Endometrial microvascular endothelial cells (primary cell): ENCODE results near the gene LRRC74B. TPM values are rescaled to one million over a fixed set of nuclear protein-coding genes. Genes with fewer than 3 reads are reported as not detected.
"Not testable (repeated sequence)": the region's sequence is repeated elsewhere in the genome, so short reads cannot be mapped to it uniquely, and the experiment has no call there.

Experiments
- in situ Hi-C: cut with HindIII; loops from 2 replicates; pipeline ENCODE4 v1.10.0; 2017; ENCODE audit warnings: low sequenced_read_pairs, low pct_unique_long_range_greater_than_20kb; ENCODE audit errors: inconsistent ontology term
- total RNA-seq: library from RNA; depleted of rRNA; stranded (reverse); fragments of >200 nt; gene quantifications from one replicate; pipeline ENCODE4 v1.2.3, GENCODE V29; 2015; ENCODE audit errors: inconsistent ontology term

LRRC74B gene
- total RNA-seq, 1 donor from 2014 or later: not detected

GRCh38 chr22:21048448-21048847 lies 2.7 kb downstream of the LRRC74B start:
- in situ Hi-C loops: not testable (repeated sequence)

GRCh38 chr22:21048965-21049364 lies 3.2 kb downstream of the LRRC74B start:
- in situ Hi-C loops: not testable (repeated sequence)

- in situ Hi-C loops: no loop called here
Measured at GRCh38 chr22:21051145-21051830, 5.5 kb downstream of the LRRC74B start.

- in situ Hi-C loops: no loop called here
Measured at GRCh38 chr22:21051831-21052400, 6.2 kb downstream of the LRRC74B start.

- in situ Hi-C loops: no loop called here
Measured at GRCh38 chr22:21052715-21053459, 7.1 kb downstream of the LRRC74B start.

- in situ Hi-C loops: no loop called here
Measured at GRCh38 chr22:21054046-21054713, 8.4 kb downstream of the LRRC74B start.

- in situ Hi-C loops: no loop called here
Measured at GRCh38 chr22:21054714-21055563, 9.2 kb downstream of the LRRC74B start.

GRCh38 chr22:21055564-21055834 lies 9.8 kb downstream of the LRRC74B start:
- in situ Hi-C loops: no loop called here

GRCh38 chr22:21055880-21056319 lies 10.2 kb downstream of the LRRC74B start:
- in situ Hi-C loops: no loop called here

- in situ Hi-C loops: not testable (repeated sequence)
Measured at GRCh38 chr22:21060363-21060762, 14.6 kb downstream of the LRRC74B start.

- in situ Hi-C loops: not testable (repeated sequence)
Measured at GRCh38 chr22:21061660-21062321, 16.0 kb downstream of the LRRC74B start.

GRCh38 chr22:21064425-21064824 lies 18.7 kb downstream of the LRRC74B start:
- in situ Hi-C loops: not testable (repeated sequence)

- in situ Hi-C loops: no loop called here
Measured at GRCh38 chr22:21064917-21065864, 19.4 kb downstream of the LRRC74B start.

- in situ Hi-C loops: no loop called here
Measured at GRCh38 chr22:21067075-21067900, 21.5 kb downstream of the LRRC74B start.

- in situ Hi-C loops: no loop called here
Measured at GRCh38 chr22:21067901-21068680, 22.3 kb downstream of the LRRC74B start.
